Cardiac fibroblast (primary cell): ENCODE data around the gene FBXO45.
A peak's percentile ranks its signal among the peaks of the same experiment; 100 is the strongest.
"Not testable (repeated sequence)": the region's sequence is repeated elsewhere in the genome, so short reads cannot be mapped to it uniquely, and the experiment has no call there.

Source experiments
- DNase-seq, 2 donors: peaks; one replicate each; pipeline versions ENCODE4 v3.0.0 to v3.0.0-alpha.2; 2010; ENCODE audit warnings: low read depth in 2 of 2
- H3K4me3 ChIP-seq, 2 donors: replicated peaks in 1 of 2; 1 replicate in 1 of 2; 2 replicates in 1 of 2; pipeline ENCODE4 v1.5.1; 2011; ENCODE audit warnings: low read depth in 2 of 2, low read length in 2 of 2, mild to moderate bottlenecking in 2 of 2, moderate library complexity in 1 of 2
- TF ChIP-seq, protein P1 (sequence below): IDR thresholded peaks from one replicate; pipeline ENCODE4 v1.5.1; 2011; ENCODE audit warnings: low read depth, mild to moderate bottlenecking, low read length, inconsistent platforms

Gene FBXO45

DNA sequence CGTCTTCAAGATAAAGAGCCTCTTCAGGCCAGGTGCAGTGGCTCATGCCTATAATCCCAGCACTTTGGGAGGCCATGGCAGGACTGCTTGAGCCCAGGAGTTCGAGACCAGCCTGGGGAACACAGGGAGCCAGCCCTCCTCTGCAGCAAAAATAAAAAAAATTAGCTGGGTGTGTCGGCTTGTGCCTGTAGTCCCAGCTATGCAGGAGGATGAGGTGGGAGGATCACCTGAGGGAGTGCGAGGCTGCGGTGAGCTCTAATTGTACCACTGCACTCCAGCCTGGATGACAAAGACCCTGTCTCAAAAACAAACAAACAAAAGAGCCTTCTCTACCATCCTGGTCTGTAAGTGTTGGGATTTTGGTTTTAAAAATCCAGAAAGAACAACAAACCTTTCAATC is 11.2 kb upstream of the FBXO45 start:
- H3K4me3 ChIP-seq = no peak overlapping the region
- TF ChIP-seq, protein P1, sequence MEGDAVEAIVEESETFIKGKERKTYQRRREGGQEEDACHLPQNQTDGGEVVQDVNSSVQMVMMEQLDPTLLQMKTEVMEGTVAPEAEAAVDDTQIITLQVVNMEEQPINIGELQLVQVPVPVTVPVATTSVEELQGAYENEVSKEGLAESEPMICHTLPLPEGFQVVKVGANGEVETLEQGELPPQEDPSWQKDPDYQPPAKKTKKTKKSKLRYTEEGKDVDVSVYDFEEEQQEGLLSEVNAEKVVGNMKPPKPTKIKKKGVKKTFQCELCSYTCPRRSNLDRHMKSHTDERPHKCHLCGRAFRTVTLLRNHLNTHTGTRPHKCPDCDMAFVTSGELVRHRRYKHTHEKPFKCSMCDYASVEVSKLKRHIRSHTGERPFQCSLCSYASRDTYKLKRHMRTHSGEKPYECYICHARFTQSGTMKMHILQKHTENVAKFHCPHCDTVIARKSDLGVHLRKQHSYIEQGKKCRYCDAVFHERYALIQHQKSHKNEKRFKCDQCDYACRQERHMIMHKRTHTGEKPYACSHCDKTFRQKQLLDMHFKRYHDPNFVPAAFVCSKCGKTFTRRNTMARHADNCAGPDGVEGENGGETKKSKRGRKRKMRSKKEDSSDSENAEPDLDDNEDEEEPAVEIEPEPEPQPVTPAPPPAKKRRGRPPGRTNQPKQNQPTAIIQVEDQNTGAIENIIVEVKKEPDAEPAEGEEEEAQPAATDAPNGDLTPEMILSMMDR = no peak
- no peak for DNase-seq

DNA sequence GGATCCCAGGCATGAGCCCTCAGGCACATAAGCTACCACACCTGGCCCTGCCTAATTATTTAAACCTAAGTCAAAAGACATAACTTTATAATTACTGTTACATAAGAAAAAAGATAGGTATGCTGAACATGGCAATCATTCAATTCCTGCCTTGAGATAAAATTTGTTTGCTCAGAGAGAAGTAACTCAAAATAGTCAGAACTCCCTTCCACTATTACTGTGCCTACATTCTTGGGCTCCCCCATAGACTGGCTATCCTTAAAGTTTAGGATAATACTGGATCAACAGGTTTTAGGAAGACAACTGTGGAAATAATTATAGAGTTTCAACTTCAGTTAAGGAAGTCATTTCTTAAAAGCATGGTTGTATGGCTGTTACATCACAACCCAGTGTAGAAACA is 10.0 kb upstream of the FBXO45 start:
- TF ChIP-seq, protein P1 = no peak
- no peak for DNase-seq
- no peak overlapping the region for H3K4me3 ChIP-seq

DNA sequence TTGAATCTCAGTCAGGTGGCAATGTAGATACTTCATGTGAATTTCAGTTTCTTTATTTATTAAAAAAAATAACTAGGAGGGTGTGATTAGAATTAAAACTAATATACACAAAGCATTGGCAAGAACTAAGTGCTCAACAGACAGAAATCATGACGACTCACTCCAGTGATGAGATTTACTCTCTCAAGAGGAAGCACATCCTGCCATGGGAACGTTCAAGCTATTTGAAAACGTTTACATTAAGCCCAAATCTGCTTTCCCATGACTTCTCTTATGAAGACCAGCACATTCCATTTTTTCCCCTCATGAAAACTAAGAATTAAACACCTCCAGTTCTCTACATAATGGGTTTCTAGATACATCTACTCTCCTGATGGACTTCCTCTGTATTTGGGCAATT is 8.6 kb upstream of the FBXO45 start:
- TF ChIP-seq, protein P1 = no peak
- H3K4me3 ChIP-seq = no peak overlapping the region
- no peak for DNase-seq

DNA sequence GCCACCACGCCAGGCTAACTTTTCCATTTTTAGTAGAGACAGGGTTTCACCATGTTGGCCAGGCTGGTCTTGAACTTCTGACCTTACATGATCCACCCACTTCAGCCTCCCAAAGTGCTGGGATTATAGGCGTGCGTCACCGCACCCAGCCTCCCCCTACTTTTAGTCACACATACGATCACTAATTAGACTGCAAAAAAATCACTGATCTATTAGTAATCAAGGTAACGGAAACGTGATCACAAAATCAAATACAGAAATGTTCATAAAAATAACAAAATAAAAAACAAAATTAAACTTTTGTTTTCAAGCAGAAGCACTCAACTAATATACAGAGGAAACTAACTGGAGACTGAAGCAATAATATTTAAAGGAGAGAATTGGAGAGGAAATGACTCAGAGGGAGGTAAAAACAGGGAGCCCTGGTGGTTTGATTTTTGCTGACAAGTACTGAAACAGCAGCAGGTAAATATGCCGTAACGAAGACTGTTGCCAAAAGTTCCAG is 4.7 kb upstream of the FBXO45 start:
- peak; percentile 17 to 55 for DNase-seq
- TF ChIP-seq, protein P1 = no peak
- no peak overlapping the region for H3K4me3 ChIP-seq

DNA sequence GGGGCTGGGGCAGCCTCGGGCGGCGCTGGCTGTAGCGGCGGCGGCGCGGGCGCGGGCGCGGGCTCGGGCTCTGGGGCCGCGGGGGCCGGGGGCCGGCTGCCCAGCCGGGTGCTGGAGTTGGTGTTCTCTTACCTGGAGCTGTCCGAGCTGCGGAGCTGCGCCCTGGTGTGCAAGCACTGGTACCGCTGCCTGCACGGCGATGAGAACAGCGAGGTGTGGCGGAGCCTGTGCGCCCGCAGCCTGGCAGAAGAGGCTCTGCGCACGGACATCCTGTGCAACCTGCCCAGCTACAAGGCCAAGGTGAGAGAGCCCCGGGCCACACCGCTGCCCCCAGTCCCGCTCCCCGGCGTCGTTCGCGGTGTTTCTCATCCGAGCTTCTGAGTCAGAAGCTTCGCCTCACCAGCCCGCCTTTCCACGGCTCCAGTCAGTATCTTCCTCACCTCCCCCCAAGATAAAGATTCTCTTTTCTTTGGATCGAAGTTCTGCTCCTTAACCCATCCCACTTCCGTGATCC is 600 bp downstream of the FBXO45 start:
- TF ChIP-seq, protein P1 = peak; percentile 2
- peak overlapping the region; percentile 93 to 99 for H3K4me3 ChIP-seq

DNA sequence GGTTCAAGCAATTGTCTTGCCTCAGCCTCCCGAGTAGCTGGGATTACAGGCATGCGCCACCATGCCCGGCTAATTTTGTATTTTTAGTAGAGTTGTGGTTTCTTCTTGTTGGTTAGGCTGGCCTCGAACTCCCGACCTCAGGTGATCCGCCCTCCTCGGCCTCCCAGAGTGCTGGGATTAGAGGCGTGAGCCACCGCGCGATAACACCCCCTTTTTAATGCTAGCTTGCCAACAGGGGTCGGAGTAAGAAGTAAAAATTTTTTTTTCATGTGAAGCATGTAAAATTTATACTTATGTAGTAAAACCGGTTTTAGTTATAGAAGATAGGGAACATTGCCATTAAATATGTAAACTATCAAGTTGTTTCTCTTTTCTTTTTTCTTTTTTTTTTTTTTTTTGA is 1.9 kb downstream of the FBXO45 start:
- not testable (repeated sequence) for DNase-seq, H3K4me3 ChIP-seq

More for the DNA sequence above, 600 bp downstream of the FBXO45 start:
- DNase-seq = peak; percentile 26 to 39

DNA sequence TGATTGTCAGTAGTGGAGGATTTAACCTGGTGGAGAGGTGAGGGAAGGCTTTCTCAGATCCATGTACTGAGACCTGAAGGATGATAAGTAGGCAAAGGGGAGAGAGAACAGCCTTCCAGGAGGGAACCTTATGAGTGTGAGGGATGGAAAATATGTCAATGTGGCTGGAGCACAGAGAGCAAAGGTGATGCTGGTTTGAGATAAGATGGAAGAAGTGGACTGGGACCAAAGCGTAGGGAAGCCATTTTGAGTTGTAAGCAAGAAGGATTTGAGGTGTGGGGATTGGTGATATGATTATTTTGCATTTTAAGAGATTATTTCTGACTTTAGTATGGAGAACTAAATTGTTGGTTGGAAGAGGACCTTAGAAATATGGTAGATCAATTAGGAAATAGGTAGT is 3.9 kb downstream of the FBXO45 start:
- no peak for DNase-seq
- H3K4me3 ChIP-seq = no peak overlapping the region
- TF ChIP-seq, protein P1 = no peak
